Measurements from ENCODE around the gene TBC1D17. TPM values are rescaled to one million over a fixed set of nuclear protein-coding genes. Genes with fewer than 3 reads are reported as not detected.
A peak's percentile ranks its signal among the peaks of the same experiment; 100 is the strongest.

Gene TBC1D17
- polyA plus RNA-seq, 3 donors = 3.1 to 48.2 (median 4.5) TPM

DNA sequence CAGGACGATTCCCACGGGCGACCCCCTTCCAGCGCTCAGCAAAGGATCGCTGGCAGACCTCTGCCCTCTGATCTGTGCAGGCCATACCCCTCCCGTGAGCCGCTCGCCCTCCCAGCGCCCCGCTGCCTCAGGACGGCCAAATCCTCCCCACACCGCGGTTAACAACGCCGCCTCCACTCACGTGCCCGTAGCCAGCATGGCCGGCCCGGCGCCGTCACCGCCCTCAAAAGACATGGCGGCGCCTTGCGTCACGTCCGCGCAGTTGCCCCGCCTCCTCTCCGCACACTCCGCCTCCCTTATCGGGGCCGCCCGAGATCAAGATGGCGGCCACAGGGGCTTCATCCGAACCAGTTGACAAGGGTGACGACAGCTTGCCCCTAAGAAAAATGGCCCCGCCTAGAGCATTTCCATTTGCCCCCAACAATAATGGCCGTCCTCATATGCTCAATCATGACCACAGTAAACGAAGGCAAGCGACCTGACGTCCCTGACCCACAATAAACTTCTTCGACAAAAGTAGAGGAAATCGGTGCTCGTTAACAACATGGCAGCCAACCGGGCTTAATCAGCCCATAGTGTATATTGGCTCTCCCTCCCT is 981 bp upstream of the TBC1D17 start:
- Histone ChIP-seq H2AFZ (ENCODE audit: insufficient read depth, low read depth, low read length, poor library complexity, severe bottlenecking) (peak overlapping the region; percentile 88), H3K27me3 (ENCODE audit: control insufficient read depth in 2 of 2, insufficient read depth in 2 of 2, low read length in 2 of 2) (no peaks in the 10 kb centered on the region), H3K4me3 (replicated peaks in 1 of 3; ENCODE audit: low read depth in 2 of 3, low read length in 3 of 3) (peak overlapping the region; percentile 66 to 94 (median 88)), H3K9me3 (replicated peaks in 1 of 2; ENCODE audit: control insufficient read depth in 1 of 2, insufficient read depth in 1 of 2, low read length in 2 of 2) (no peaks in the 10 kb centered on the region), H3K4me2 (replicated peaks; ENCODE audit: extremely low read depth, low read length, poor library complexity, severe bottlenecking) (peak overlapping the region; percentile 98), H3K36me3 (replicated peaks in 1 of 2; ENCODE audit: control insufficient read depth in 1 of 2, insufficient read depth in 2 of 2, low read length in 2 of 2) (peaks cover 16 to 22% of the 10 kb centered on the region in 2 donors), H4K20me1 (ENCODE audit: insufficient read depth, low read length) (peaks cover 23% of the 10 kb centered on the region), H3K9ac (ENCODE audit: insufficient read depth, low read length, poor library complexity, severe bottlenecking) (peak overlapping the region; percentile 89), H3K4me1 (ENCODE audit: control insufficient read depth in 1 of 2, insufficient read depth in 2 of 2, low read length in 2 of 2) (peaks cover 25 to 28% of the 10 kb centered on the region in 2 donors), H3K27ac (ENCODE audit: low read depth in 1 of 2, low read length in 2 of 2) (peak overlapping the region; percentile 90 to 95), H3K79me2 (ENCODE audit: insufficient read depth, low read length) (peaks cover 37% of the 10 kb centered on the region)
- peaks cover 38 to 50% of the 10 kb centered on the region in 2 donors for H3K36me3 Mint-ChIP-seq
- H3K4me3 Mint-ChIP-seq = no peak overlapping the region
- WGBS (ENCODE audit: insufficient coverage) = under 1% methylated on average over 46 of the region's 46 CpGs
- peaks cover 28% of the 10 kb centered on the region for H3K4me1 Mint-ChIP-seq
- intact Hi-C loops (cut with micrococcal nuclease) = loop anchor here (2.0 to 5.0 kb wide), 5 partner anchors 52 to 236 kb away; partner anchors contain the start of genes ATF5 (in 1 of the 2), FUZ (in 1 of the 2), NUP62 (in 1 of the 2) and PRMT1 (in 1 of the 2)
- peak; percentile 99 for DNase-seq
- H3K9me3 Mint-ChIP-seq = peaks cover 0 to 3% (median 0%) of the 10 kb centered on the region in 7 donors
- no peaks in the 10 kb centered on the region for H3K27me3 Mint-ChIP-seq (ENCODE audit: low read depth in 3 of 3)
- TF ChIP-seq, protein P1, sequence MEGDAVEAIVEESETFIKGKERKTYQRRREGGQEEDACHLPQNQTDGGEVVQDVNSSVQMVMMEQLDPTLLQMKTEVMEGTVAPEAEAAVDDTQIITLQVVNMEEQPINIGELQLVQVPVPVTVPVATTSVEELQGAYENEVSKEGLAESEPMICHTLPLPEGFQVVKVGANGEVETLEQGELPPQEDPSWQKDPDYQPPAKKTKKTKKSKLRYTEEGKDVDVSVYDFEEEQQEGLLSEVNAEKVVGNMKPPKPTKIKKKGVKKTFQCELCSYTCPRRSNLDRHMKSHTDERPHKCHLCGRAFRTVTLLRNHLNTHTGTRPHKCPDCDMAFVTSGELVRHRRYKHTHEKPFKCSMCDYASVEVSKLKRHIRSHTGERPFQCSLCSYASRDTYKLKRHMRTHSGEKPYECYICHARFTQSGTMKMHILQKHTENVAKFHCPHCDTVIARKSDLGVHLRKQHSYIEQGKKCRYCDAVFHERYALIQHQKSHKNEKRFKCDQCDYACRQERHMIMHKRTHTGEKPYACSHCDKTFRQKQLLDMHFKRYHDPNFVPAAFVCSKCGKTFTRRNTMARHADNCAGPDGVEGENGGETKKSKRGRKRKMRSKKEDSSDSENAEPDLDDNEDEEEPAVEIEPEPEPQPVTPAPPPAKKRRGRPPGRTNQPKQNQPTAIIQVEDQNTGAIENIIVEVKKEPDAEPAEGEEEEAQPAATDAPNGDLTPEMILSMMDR (IDR thresholded peaks at IDR 0.05) = no peak
- H3K27ac Mint-ChIP-seq = no peak overlapping the region

DNA sequence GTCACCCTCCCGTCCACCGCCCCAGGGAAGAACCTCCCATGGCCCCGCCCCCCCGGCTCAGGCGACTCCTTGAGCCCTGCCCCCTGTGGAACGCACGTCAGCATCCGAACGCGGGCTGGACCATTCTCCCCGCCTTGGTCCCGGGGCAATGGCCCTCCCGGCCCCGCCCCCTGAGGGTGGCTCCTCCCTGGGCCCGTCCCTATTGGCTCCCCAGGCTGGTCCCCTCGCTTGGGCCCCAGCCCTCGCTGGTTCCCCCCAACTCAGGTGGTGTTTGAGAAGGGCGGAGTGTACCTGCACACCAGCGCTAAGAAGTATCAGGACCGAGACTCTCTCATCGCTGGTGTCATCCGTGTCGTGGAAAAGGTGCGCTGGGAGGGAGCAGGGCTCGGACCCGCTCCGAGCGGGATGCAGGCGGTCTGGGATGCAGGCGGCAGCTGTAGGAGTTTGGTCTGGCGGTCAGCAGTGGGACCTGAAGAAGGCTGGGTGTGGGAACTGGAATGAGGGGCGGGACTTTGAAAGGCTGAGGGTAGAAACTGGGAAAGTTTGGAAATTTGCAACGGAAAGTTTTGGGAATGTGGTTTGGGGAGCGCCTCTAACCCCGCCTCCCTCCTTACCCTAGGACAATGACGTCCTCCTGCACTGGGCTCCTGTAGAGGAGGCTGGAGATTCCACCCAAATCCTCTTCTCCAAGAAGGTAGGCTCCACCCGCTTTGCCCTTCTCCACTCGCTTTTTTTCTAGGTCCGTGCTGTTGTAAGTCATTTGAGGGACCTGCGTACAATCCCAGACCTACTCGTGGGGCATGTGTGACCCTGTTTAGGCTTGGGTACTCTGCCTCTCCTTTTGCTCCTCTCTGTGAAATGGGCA is 609 bp downstream of the TBC1D17 start:
- peaks cover 32 to 38% of the 10 kb centered on the region in 2 donors for H3K36me3 ChIP-seq (replicated peaks in 1 of 2; ENCODE audit: control insufficient read depth in 1 of 2, insufficient read depth in 2 of 2, low read length in 2 of 2)
- peaks cover 0 to 3% (median 0%) of the 10 kb centered on the region in 7 donors for H3K9me3 Mint-ChIP-seq
- H3K4me3 Mint-ChIP-seq = no peak overlapping the region
- TF ChIP-seq, protein P1 (IDR thresholded peaks at IDR 0.05) = no peak
- H3K27ac Mint-ChIP-seq = no peak overlapping the region
- H3K4me1 Mint-ChIP-seq = peaks cover 25% of the 10 kb centered on the region
- no peaks in the 10 kb centered on the region for H3K9me3 ChIP-seq (replicated peaks in 1 of 2; ENCODE audit: control insufficient read depth in 1 of 2, insufficient read depth in 1 of 2, low read length in 2 of 2)
- H3K4me2 ChIP-seq (replicated peaks; ENCODE audit: extremely low read depth, low read length, poor library complexity, severe bottlenecking) = peak overlapping the region; percentile 98
- peaks cover 25 to 28% of the 10 kb centered on the region in 2 donors for H3K4me1 ChIP-seq (ENCODE audit: control insufficient read depth in 1 of 2, insufficient read depth in 2 of 2, low read length in 2 of 2)
- H3K4me3 ChIP-seq (replicated peaks in 1 of 3; ENCODE audit: low read depth in 2 of 3, low read length in 3 of 3) = peak overlapping the region; percentile 60 to 94 (median 88)
- intact Hi-C loops (cut with micrococcal nuclease) = loop anchor here (2.0 to 5.0 kb wide), 5 partner anchors 51 to 237 kb away; partner anchors contain the start of genes ATF5 (in 1 of the 2), FUZ (in 1 of the 2), NUP62 (in 1 of the 2) and PRMT1 (in 1 of the 2)
- 5% methylated on average over 31 of the region's 41 CpGs for WGBS (ENCODE audit: insufficient coverage)
- peaks cover 39% of the 10 kb centered on the region for H4K20me1 ChIP-seq (ENCODE audit: insufficient read depth, low read length)
- peak overlapping the region; percentile 90 to 95 for H3K27ac ChIP-seq (ENCODE audit: low read depth in 1 of 2, low read length in 2 of 2)
- peak overlapping the region; percentile 87 for H2AFZ ChIP-seq (ENCODE audit: insufficient read depth, low read depth, low read length, poor library complexity, severe bottlenecking)
- peaks cover 0 to 2% (median 0%) of the 10 kb centered on the region in 3 donors for H3K27me3 Mint-ChIP-seq (ENCODE audit: low read depth in 3 of 3)
- DNase-seq = peak; percentile 95 to 98 (median 97)
- peaks cover 37% of the 10 kb centered on the region for H3K79me2 ChIP-seq (ENCODE audit: insufficient read depth, low read length)
- H3K27me3 ChIP-seq (ENCODE audit: control insufficient read depth in 2 of 2, insufficient read depth in 2 of 2, low read length in 2 of 2) = no peaks in the 10 kb centered on the region
- peak overlapping the region; percentile 89 for H3K9ac ChIP-seq (ENCODE audit: insufficient read depth, low read length, poor library complexity, severe bottlenecking)
- peaks cover 47 to 56% of the 10 kb centered on the region in 2 donors for H3K36me3 Mint-ChIP-seq
